HG02885 (cell line): ENCODE measurements around the gene VPS26C.

Source experiments
- ATAC-seq: cut with Tn5 transposase; IDR thresholded peaks from one replicate; pipeline ENCODE4 v1.9.1; 2021; ENCODE audit warnings: mild to moderate bottlenecking; ENCODE audit not compliant: unreplicated experiment, poor library complexity

VPS26C gene

DNA sequence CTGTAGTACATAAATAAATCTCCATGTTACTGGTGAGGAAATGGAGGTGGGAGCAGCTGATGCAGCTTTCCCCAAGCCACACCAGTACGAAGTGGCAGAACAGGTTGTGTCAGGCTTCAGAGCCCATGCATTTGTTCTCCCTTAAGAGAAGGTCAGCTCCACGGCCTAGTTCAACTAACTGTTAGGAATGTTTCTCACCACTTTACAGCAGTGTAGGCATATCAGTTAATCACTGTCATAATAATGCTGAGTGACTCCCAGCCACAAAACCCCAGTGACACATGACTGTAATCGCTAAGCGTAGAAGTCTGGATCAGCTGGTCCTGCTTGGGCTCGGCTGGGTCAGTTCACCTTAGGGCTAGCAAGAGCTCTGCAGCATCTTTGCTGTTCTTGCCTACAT is 90.4 kb downstream of the VPS26C start:
- ATAC-seq: no peak
